DOHH2 (cell line): ENCODE results near the gene COL18A1.
"Not testable (repeated sequence)": the region's sequence is repeated elsewhere in the genome, so short reads cannot be mapped to it uniquely, and the experiment has no call there.

Experiments
- H3F3A ChIP-seq: fragments of 200-600 bp; sonication (generic), shearing (Covaris generic); 2 replicates; pipeline ENCODE4 v1.6.0; 2016; ENCODE audit warnings: antibody characterized with exemption, mild to moderate bottlenecking; ENCODE audit not compliant: control insufficient read depth, insufficient read depth
- H3K27ac ChIP-seq: fragments of 200-600 bp; sonication (generic); 2 replicates; pipeline ENCODE4 v1.5.1; 2014; ENCODE audit warnings: low read depth, mild to moderate bottlenecking, low read length, moderate library complexity
- H3K27me3 ChIP-seq: fragments of 200-600 bp; sonication (generic); 2 replicates; pipeline ENCODE4 v1.6.1; 2014; ENCODE audit warnings: mild to moderate bottlenecking, low read length, mixed read lengths; ENCODE audit not compliant: control insufficient read depth
- H3K36me3 ChIP-seq: fragments of 200-600 bp; sonication (generic); 2 replicates; pipeline ENCODE4 v1.6.1; 2014; ENCODE audit warnings: mild to moderate bottlenecking, low read length, moderate library complexity, mixed read lengths; ENCODE audit not compliant: control insufficient read depth
- H3K4me1 ChIP-seq: fragments of 200-600 bp; sonication (generic); 2 replicates; pipeline ENCODE4 v1.6.1; 2014; ENCODE audit warnings: mild to moderate bottlenecking, low read length, mixed read lengths; ENCODE audit not compliant: control insufficient read depth
- H3K4me2 ChIP-seq: fragments of 200-600 bp; sonication (generic); 2 replicates; pipeline ENCODE4 v1.6.0; 2014; ENCODE audit warnings: mild to moderate bottlenecking, low read length, moderate library complexity
- H3K4me3 ChIP-seq: fragments of 200-600 bp; sonication (generic); 2 replicates; pipeline ENCODE4 v1.5.1; 2014; ENCODE audit warnings: mild to moderate bottlenecking, low read length, mixed read lengths
- H3K79me2 ChIP-seq: fragments of 200-600 bp; sonication (generic); 2 replicates; pipeline ENCODE4 v1.6.1; 2014; ENCODE audit warnings: mild to moderate bottlenecking, low read length, mixed read lengths; ENCODE audit not compliant: control insufficient read depth
- H3K9me2 ChIP-seq: fragments of 200-600 bp; sonication (generic); replicated peaks from 2 replicates; pipeline ENCODE4 v1.6.1; 2014; ENCODE audit warnings: mild to moderate bottlenecking, low read length, mixed read lengths; ENCODE audit not compliant: control insufficient read depth
- H3K9me3 ChIP-seq: fragments of 200-600 bp; sonication (generic); 2 replicates; pipeline ENCODE4 v1.6.1; 2014; ENCODE audit warnings: antibody characterized with exemption, low read length, mixed read lengths; ENCODE audit not compliant: control insufficient read depth, insufficient read depth
- H4K20me1 ChIP-seq: fragments of 200-600 bp; sonication (generic); 2 replicates; pipeline ENCODE4 v1.6.0; 2014; ENCODE audit warnings: low read depth, mild to moderate bottlenecking, antibody characterized with exemption, low read length, moderate library complexity; ENCODE audit not compliant: control insufficient read depth, insufficient read depth
- CTCF ChIP-seq: fragments of 200-600 bp; sonication (generic); IDR thresholded peaks from one replicate; pipeline ENCODE4 v1.5.1; 2014; ENCODE audit warnings: antibody characterized with exemption, mild to moderate bottlenecking, low read depth, low read length; ENCODE audit not compliant: poor library complexity, severe bottlenecking
- EZH2phosphoT487 ChIP-seq: fragments of 200-600 bp; sonication (generic); IDR thresholded peaks from 2 replicates; pipeline ENCODE4 v1.6.1; 2017; ENCODE audit warnings: borderline replicate concordance, mild to moderate bottlenecking, antibody characterized with exemption, low read length, moderate library complexity, mixed read lengths

The COL18A1 gene

GRCh38 chr21:45559216-45560105, 154.5 kb downstream of the COL18A1 start:
- Histone ChIP-seq H3K4me2 (no peak overlapping the region), H3F3A (no peaks in the 10 kb centered on the region), H3K4me1 (peaks cover 15% of the 10 kb centered on the region), H3K36me3 (no peaks in the 10 kb centered on the region), H3K27me3 (peaks cover 6% of the 10 kb centered on the region), H3K79me2 (no peaks in the 10 kb centered on the region), H3K9me3 (no peaks in the 10 kb centered on the region), H4K20me1 (no peaks in the 10 kb centered on the region), H3K4me3 (no peak overlapping the region), H3K9me2 (no peaks in the 10 kb centered on the region), H3K27ac (no peak overlapping the region)
- TF ChIP-seq EZH2phosphoT487 (no peak), CTCF (no peak)

GRCh38 chr21:45560106-45561021, 155.4 kb downstream of the COL18A1 start:
- Histone ChIP-seq H3K36me3 (no peaks in the 10 kb centered on the region), H3K9me3 (no peaks in the 10 kb centered on the region), H3F3A (no peaks in the 10 kb centered on the region), H3K79me2 (no peaks in the 10 kb centered on the region), H3K4me3 (no peak overlapping the region), H4K20me1 (no peaks in the 10 kb centered on the region), H3K27ac (no peak overlapping the region), H3K27me3 (peaks cover 6% of the 10 kb centered on the region), H3K9me2 (no peaks in the 10 kb centered on the region), H3K4me2 (no peak overlapping the region), H3K4me1 (peaks cover 12% of the 10 kb centered on the region)
- TF ChIP-seq EZH2phosphoT487 (no peak), CTCF (no peak)

- H3K36me3 ChIP-seq, H3K9me3 ChIP-seq, H3K4me1 ChIP-seq, H3K4me3 ChIP-seq, H3K79me2 ChIP-seq, H3K27ac ChIP-seq, H3F3A ChIP-seq, H3K9me2 ChIP-seq, H4K20me1 ChIP-seq, H3K27me3 ChIP-seq, H3K4me2 ChIP-seq: not testable (repeated sequence)
Measured at GRCh38 chr21:45561241-45561640, 156.3 kb downstream of the COL18A1 start.

GRCh38 chr21:45562402-45562801, 157.4 kb downstream of the COL18A1 start:
- Histone ChIP-seq H3K9me3 (no peaks in the 10 kb centered on the region), H3F3A (no peaks in the 10 kb centered on the region), H3K9me2 (no peaks in the 10 kb centered on the region), H3K4me1 (no peaks in the 10 kb centered on the region), H3K79me2 (no peaks in the 10 kb centered on the region), H3K36me3 (no peaks in the 10 kb centered on the region), H3K27ac (no peak overlapping the region), H3K4me2 (no peak overlapping the region), H3K27me3 (peaks cover 6% of the 10 kb centered on the region), H4K20me1 (no peaks in the 10 kb centered on the region), H3K4me3 (no peak overlapping the region)
- TF ChIP-seq EZH2phosphoT487 (no peak), CTCF (no peak)
